ENCODE results near the gene GARRE1.
A peak's percentile ranks its signal among the peaks of the same experiment; 100 is the strongest.
"Not testable (repeated sequence)": the region's sequence is repeated elsewhere in the genome, so short reads cannot be mapped to it uniquely, and the experiment has no call there.

GARRE1 gene

GRCh38 chr19:34232566-34233481, 21.5 kb upstream of the GARRE1 start:
- no peak for DNase-seq (ENCODE audit: low read depth)
- no peak overlapping the region for H3K4me3 ChIP-seq (ENCODE audit: low read depth, low read length)

GRCh38 chr19:34235425-34235940, 18.9 kb upstream of the GARRE1 start:
- TF ChIP-seq CTCF (IDR thresholded peaks at IDR 0.05; ENCODE audit: low read depth, low read length, missing control alignments) = no peak
- no peak overlapping the region for H3K4me3 ChIP-seq (ENCODE audit: low read depth, low read length)
- no peak for DNase-seq (ENCODE audit: low read depth)

More at GRCh38 chr19:34232566-34233481, 21.5 kb upstream of the GARRE1 start:
- TF ChIP-seq CTCF (IDR thresholded peaks at IDR 0.05; ENCODE audit: low read depth, low read length, missing control alignments) = no peak

GRCh38 chr19:34236035-34236987, 18.0 kb upstream of the GARRE1 start:
- no peak for DNase-seq (ENCODE audit: low read depth)
- no peak for TF ChIP-seq CTCF (IDR thresholded peaks at IDR 0.05; ENCODE audit: low read depth, low read length, missing control alignments)
- no peak overlapping the region for H3K4me3 ChIP-seq (ENCODE audit: low read depth, low read length)

- DNase-seq (ENCODE audit: low read depth) = no peak
- no peak for TF ChIP-seq CTCF (IDR thresholded peaks at IDR 0.05; ENCODE audit: low read depth, low read length, missing control alignments)
- H3K4me3 ChIP-seq (ENCODE audit: low read depth, low read length) = no peak overlapping the region
Measured at GRCh38 chr19:34237283-34237682, 17.1 kb upstream of the GARRE1 start.

GRCh38 chr19:34237939-34238338, 16.4 kb upstream of the GARRE1 start:
- DNase-seq (ENCODE audit: low read depth) = no peak
- H3K4me3 ChIP-seq (ENCODE audit: low read depth, low read length) = no peak overlapping the region
- no peak for TF ChIP-seq CTCF (IDR thresholded peaks at IDR 0.05; ENCODE audit: low read depth, low read length, missing control alignments)

GRCh38 chr19:34241513-34242337, 12.6 kb upstream of the GARRE1 start:
- no peak for DNase-seq (ENCODE audit: low read depth)
- peak; percentile 75 for TF ChIP-seq CTCF (IDR thresholded peaks at IDR 0.05; ENCODE audit: low read depth, low read length, missing control alignments)

GRCh38 chr19:34243138-34243875, 11.0 kb upstream of the GARRE1 start:
- not testable (repeated sequence) for H3K4me3 ChIP-seq (ENCODE audit: low read depth, low read length); DNase-seq (ENCODE audit: low read depth)

More at GRCh38 chr19:34241513-34242337, 12.6 kb upstream of the GARRE1 start:
- no peak overlapping the region for H3K4me3 ChIP-seq (ENCODE audit: low read depth, low read length)
